ENCODE data around the gene STK39. TPM values are rescaled to one million over a fixed set of nuclear protein-coding genes. Genes with fewer than 3 reads are reported as not detected.
"Not testable (repeated sequence)": the region's sequence is repeated elsewhere in the genome, so short reads cannot be mapped to it uniquely, and the experiment has no call there.

Gene STK39
- total RNA-seq, 3 donors from 2014 or later, result 16.4 to 22.9 (median 19.2) TPM

- Histone ChIP-seq H3K9me3 (no peaks in the 10 kb centered on the region), H3K27ac (no peak overlapping the region), H3K36me3 (no peaks in the 10 kb centered on the region), H3K4me1 (no peaks in the 10 kb centered on the region), H3K4me3 (no peak overlapping the region), H3K27me3 (no peaks in the 10 kb centered on the region)
- no peak for TF ChIP-seq POLR2A (IDR thresholded peaks at IDR 0.05)
- no peak for TF ChIP-seq POLR2AphosphoS5 (IDR thresholded peaks at IDR 0.05)
- no peak for TF ChIP-seq CTCF (IDR thresholded peaks at IDR 0.05)
- no peak for DNase-seq (ENCODE audit: low spot score in 2 of 2)
- intact Hi-C loops (cut with DNase I; ENCODE audit: low total_unique reads), result no loop called here
Measured at GRCh38 chr2:168135121-168135520, 112.3 kb downstream of the STK39 start.

GRCh38 chr2:168134485-168134884 lies 112.9 kb downstream of the STK39 start:
- Histone ChIP-seq H3K27ac (no peak overlapping the region), H3K4me3 (no peak overlapping the region), H3K9me3 (no peaks in the 10 kb centered on the region), H3K27me3 (no peaks in the 10 kb centered on the region), H3K36me3 (no peaks in the 10 kb centered on the region), H3K4me1 (no peaks in the 10 kb centered on the region)
- DNase-seq (ENCODE audit: low spot score in 2 of 2), result no peak
- intact Hi-C loops (cut with DNase I; ENCODE audit: low total_unique reads), result no loop called here
- TF ChIP-seq CTCF (IDR thresholded peaks at IDR 0.05), result no peak
- no peak for TF ChIP-seq POLR2A (IDR thresholded peaks at IDR 0.05)
- no peak for TF ChIP-seq POLR2AphosphoS5 (IDR thresholded peaks at IDR 0.05)

- DNase-seq (ENCODE audit: low spot score in 2 of 2), result no peak
- H3K4me3 ChIP-seq, result no peak overlapping the region
- intact Hi-C loops (cut with DNase I; ENCODE audit: low total_unique reads), result no loop called here
- TF ChIP-seq CTCF (IDR thresholded peaks at IDR 0.05) (no peak), POLR2A (IDR thresholded peaks at IDR 0.05) (no peak), POLR2AphosphoS5 (IDR thresholded peaks at IDR 0.05) (no peak)
- no peaks in the 10 kb centered on the region for H3K4me1 ChIP-seq
- H3K27me3 ChIP-seq, result no peaks in the 10 kb centered on the region
- H3K9me3 ChIP-seq, result no peaks in the 10 kb centered on the region
- H3K36me3 ChIP-seq, result no peaks in the 10 kb centered on the region
- H3K27ac ChIP-seq, result no peak overlapping the region
Measured at GRCh38 chr2:168132389-168132788, 115.0 kb downstream of the STK39 start.

GRCh38 chr2:168130346-168130745 lies 117.0 kb downstream of the STK39 start:
- intact Hi-C loops (cut with DNase I; ENCODE audit: low total_unique reads), result no loop called here
- no peak for DNase-seq (ENCODE audit: low spot score in 2 of 2)
- Histone ChIP-seq H3K36me3 (no peaks in the 10 kb centered on the region), H3K4me3 (no peak overlapping the region), H3K4me1 (no peaks in the 10 kb centered on the region), H3K27ac (no peak overlapping the region), H3K27me3 (no peaks in the 10 kb centered on the region), H3K9me3 (no peaks in the 10 kb centered on the region)
- TF ChIP-seq CTCF (IDR thresholded peaks at IDR 0.05) (no peak), POLR2A (IDR thresholded peaks at IDR 0.05) (no peak), POLR2AphosphoS5 (IDR thresholded peaks at IDR 0.05) (no peak)

- Histone ChIP-seq H3K36me3 (no peaks in the 10 kb centered on the region), H3K4me1 (no peaks in the 10 kb centered on the region), H3K27ac (no peak overlapping the region), H3K9me3 (no peaks in the 10 kb centered on the region), H3K27me3 (no peaks in the 10 kb centered on the region), H3K4me3 (no peak overlapping the region)
- TF ChIP-seq CTCF (IDR thresholded peaks at IDR 0.05), result no peak
- no peak for TF ChIP-seq POLR2A (IDR thresholded peaks at IDR 0.05)
- TF ChIP-seq POLR2AphosphoS5 (IDR thresholded peaks at IDR 0.05), result no peak
- intact Hi-C loops (cut with DNase I; ENCODE audit: low total_unique reads), result no loop called here
- no peak for DNase-seq (ENCODE audit: low spot score in 2 of 2)
Measured at GRCh38 chr2:168127371-168127770, 120.0 kb downstream of the STK39 start.

GRCh38 chr2:168122210-168122609 lies 125.2 kb downstream of the STK39 start:
- H3K4me3 ChIP-seq; H3K9me3 ChIP-seq; H3K36me3 ChIP-seq; intact Hi-C loops (cut with DNase I; ENCODE audit: low total_unique reads); H3K27me3 ChIP-seq; DNase-seq (ENCODE audit: low spot score in 2 of 2); H3K27ac ChIP-seq; H3K4me1 ChIP-seq: not testable (repeated sequence)
